H1 (cell line): ENCODE results near the gene KCNH1. TPM values are rescaled to one million over a fixed set of nuclear protein-coding genes. Genes with fewer than 3 reads are reported as not detected.

ENCODE experiments used
- ATF3 ChIP-seq: IDR thresholded peaks from 2 replicates; pipeline ENCODE4 v1.6.1; 2011; ENCODE audit warnings: low read depth, mild to moderate bottlenecking, low read length; ENCODE audit not compliant: insufficient read depth
- POLR2A ChIP-seq, 2 experiments: IDR thresholded peaks; 1 replicate in 1 of 2; 2 replicates in 1 of 2; pipeline ENCODE4 v1.6.1; 2011; ENCODE audit warnings: low read depth in 2 of 2, low read length in 2 of 2, mild to moderate bottlenecking in 2 of 2; ENCODE audit errors: control extremely low read depth in 1 of 2
- POU5F1 ChIP-seq: IDR thresholded peaks from 2 replicates; pipeline ENCODE4 v1.6.1; 2011; ENCODE audit warnings: low read depth, mild to moderate bottlenecking, low read length, moderate library complexity
- TEAD4 ChIP-seq: IDR thresholded peaks from 2 replicates; pipeline ENCODE4 v1.6.1; 2012; ENCODE audit warnings: low read depth, low read length, inconsistent platforms, mixed read lengths
- USF2 ChIP-seq: IDR thresholded peaks from 2 replicates; pipeline ENCODE4 v1.6.1; 2011; ENCODE audit warnings: low read length, improper control_type of control experiment
- polyA plus RNA-seq, 7 experiments: library from polyadenylated mRNA; depleted of rRNA in 3 of 7; stranded (reverse) in 5 of 7; unstranded in 2 of 7; fragments of >200 nt in 5 of 7; fragments of 200-250 nt in 2 of 7; gene quantifications; 1 replicate in 5 of 7; 2 replicates in 1 of 7; 4 replicates in 1 of 7; pipeline versions ENCODE4 v1.2.1 to v1.2.3, GENCODE V29; 2011 to 2013; ENCODE audit warnings: missing spikeins in 2 of 7, mixed read lengths in 2 of 7
- total RNA-seq: library from RNA; stranded (reverse); fragmentation: NEBNext Ultra II Directional; extraction: Animal tissue kit (Norgen Biotek cat#: 25700); gene quantifications from 2 replicates; pipeline ENCODE4 v1.2.1, GENCODE V29; 2021

Gene KCNH1
- total and polyA plus RNA-seq, 2 of the 8 experiments (the other 6 are each of a cell fraction or from before 2014, with no cell fraction given), result 0.27 to 0.34 TPM

- TF ChIP-seq USF2 (no peak), TEAD4 (no peak), ATF3 (no peak), POLR2A (IDR thresholded peaks at IDR 0.05; ENCODE audit: control extremely low read depth in 1 of 2, low read depth in 2 of 2, low read length in 2 of 2) (no peak), POU5F1 (no peak)
Observed at GRCh38 chr1:210754878-210755665, 378.9 kb downstream of the KCNH1 start (continued).
